GM18511 (cell line): ENCODE results near the gene PYGM.

Experiments used
- ATAC-seq: cut with Tn5 transposase; IDR thresholded peaks from one replicate; pipeline ENCODE4 v1.9.1; 2021; ENCODE audit warnings: mild to moderate bottlenecking, moderate library complexity; ENCODE audit not compliant: unreplicated experiment

The PYGM gene

GRCh38 chr11:64754919-64755662 lies 4.7 kb downstream of the PYGM start:
- no peak for ATAC-seq

GRCh38 chr11:64754124-64754918 lies 5.5 kb downstream of the PYGM start:
- no peak for ATAC-seq

- no peak for ATAC-seq
Observed at GRCh38 chr11:64753380-64754123, 6.2 kb downstream of the PYGM start.

- ATAC-seq, result no peak
Observed at GRCh38 chr11:64753019-64753379, 6.8 kb downstream of the PYGM start.

GRCh38 chr11:64752175-64752970 lies 7.4 kb downstream of the PYGM start:
- no peak for ATAC-seq

- no peak for ATAC-seq
Observed at GRCh38 chr11:64751580-64751979, 8.2 kb downstream of the PYGM start.

- ATAC-seq, result no peak
Observed at GRCh38 chr11:64751136-64751535, 8.6 kb downstream of the PYGM start.

GRCh38 chr11:64750361-64751054 lies 9.3 kb downstream of the PYGM start:
- ATAC-seq, result no peak

- no peak for ATAC-seq
Observed at GRCh38 chr11:64747961-64748665, 11.7 kb downstream of the PYGM start.

GRCh38 chr11:64746486-64746885 lies 13.3 kb downstream of the PYGM start:
- no peak for ATAC-seq

GRCh38 chr11:64745521-64746328 lies 14.0 kb downstream of the PYGM start:
- no peak for ATAC-seq

- ATAC-seq, result no peak
Observed at GRCh38 chr11:64745189-64745520, 14.6 kb downstream of the PYGM start.

- ATAC-seq, result no peak
Observed at GRCh38 chr11:64744544-64745188, 15.1 kb downstream of the PYGM start.

- peak; percentile 40 for ATAC-seq
Observed at GRCh38 chr11:64743591-64744543, 15.9 kb downstream of the PYGM start, which contains the start of gene RASGRP2. TSS of gene RASGRP2 (minus strand) at chr11:64744142. CDS start at chr11:64742866, 1,276 bp downstream.

- no peak for ATAC-seq
Observed at GRCh38 chr11:64742889-64743590, 16.7 kb downstream of the PYGM start.

GRCh38 chr11:64742087-64742888 lies 17.5 kb downstream of the PYGM start:
- no peak for ATAC-seq
